ENCODE measurements around the gene KDM8.

KDM8 gene

DNA sequence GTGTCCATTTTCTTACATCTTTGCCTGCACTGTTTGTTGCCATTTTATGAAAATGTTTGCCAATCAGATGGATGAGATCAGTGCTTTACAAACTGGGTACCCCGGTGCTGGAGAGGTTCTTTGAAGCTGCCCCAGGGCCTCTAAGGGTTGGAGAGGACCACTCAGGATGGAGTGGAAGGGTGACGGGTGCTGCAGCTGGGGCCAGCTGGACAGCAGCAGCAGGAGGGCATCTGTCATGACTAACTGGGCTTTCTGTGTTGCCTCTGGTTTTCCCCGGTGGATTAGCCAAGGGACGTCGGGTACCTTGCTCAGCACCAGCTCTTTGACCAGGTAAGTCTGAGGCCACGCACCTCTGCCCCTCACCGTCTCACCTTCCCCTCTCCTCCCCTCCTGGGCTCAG, 12.3 kb downstream of the KDM8 start:
- no peak for DNase-seq (ENCODE audit: low spot score)

DNA sequence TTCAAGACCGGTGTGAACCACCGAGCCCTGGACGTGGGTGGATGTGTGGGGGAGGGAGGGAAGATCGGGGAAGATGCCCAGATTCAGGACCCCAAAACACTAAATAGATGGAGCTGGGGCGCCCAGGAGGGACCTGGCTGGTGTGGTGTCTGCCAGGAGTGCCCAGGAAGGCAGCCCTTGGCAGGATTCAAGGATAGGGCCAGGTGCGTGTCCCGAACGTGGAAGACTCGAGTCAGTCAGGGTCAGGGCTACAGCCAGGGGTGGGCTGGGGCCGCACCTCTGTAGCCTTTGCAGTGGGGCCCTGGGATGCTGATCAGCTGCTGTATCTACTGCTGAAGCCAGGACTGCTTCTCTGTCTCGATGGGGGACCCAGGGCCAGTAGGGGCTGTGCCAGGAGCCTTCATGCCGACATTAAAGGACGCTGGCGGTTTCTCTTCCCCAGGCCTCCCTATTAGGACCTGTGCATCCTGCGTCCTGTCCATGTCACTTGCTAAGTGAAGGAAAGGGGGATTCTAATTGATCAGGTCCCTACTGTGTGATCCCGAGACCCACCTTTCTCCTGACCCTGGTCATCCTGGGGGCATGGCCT, 13.1 kb downstream of the KDM8 start:
- DNase-seq (ENCODE audit: low spot score), result no peak

DNA sequence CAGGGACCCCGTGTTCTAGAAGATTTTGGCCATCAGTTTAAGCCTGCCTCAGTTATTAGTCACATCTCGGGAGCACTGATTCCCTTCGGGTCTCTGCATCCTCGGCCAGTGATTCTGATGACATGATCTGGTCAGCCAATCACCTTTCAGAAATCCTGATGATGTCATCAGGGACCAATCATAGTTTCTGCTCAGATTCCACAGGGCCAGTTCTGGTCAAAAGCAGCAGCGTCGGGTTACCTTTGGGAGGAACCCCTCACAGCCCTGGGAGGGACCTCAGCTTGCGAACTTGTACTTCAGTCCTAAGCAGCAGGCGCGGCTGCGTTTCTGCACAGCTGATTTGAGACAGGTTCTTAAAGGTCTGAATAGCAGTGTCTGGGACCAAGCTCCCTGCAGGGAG, 13.9 kb downstream of the KDM8 start:
- peak; percentile 47 for DNase-seq (ENCODE audit: low spot score)

DNA sequence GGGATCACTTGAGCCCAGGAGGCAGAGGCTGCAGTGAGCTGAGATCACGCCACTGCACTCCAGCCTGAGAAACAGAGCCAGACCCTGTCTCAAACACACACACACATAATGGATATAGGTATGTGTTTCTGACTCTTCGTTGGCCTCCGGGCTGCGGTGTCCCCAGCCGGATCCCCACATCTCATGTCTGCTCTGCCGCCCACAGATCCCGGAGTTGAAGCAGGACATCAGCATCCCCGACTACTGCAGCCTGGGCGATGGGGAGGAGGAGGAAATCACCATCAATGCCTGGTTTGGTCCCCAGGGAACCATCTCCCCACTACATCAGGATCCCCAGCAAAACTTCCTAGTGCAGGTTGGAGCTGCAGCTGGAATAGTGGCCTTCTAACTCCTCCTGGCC, 15.4 kb downstream of the KDM8 start:
- no peak for DNase-seq (ENCODE audit: low spot score)

DNA sequence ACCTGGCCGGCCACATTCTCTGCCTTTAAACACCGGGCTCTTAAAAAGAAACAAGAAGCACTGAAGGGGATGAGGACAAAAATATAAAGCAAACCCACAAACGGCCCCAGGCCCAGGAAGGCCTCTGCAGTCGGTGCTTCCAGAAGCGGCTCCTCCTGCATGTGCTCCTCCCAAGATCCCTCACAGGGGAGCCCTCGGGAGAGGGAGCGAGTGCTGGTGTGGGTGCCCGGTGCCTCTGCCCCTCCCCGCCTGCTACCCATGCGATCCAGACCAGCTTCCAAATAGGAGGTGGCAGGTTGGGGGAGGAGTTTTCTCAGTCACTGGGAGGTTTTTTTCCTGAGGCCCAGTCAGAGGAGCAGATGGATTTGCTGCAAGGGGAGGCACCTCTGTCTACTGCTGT, 15.8 kb downstream of the KDM8 start:
- DNase-seq (ENCODE audit: low spot score), result no peak

GRCh38 chr16:27220120-27220519, 16.8 kb downstream of the KDM8 start:
- no peak for DNase-seq (ENCODE audit: low spot score)

DNA sequence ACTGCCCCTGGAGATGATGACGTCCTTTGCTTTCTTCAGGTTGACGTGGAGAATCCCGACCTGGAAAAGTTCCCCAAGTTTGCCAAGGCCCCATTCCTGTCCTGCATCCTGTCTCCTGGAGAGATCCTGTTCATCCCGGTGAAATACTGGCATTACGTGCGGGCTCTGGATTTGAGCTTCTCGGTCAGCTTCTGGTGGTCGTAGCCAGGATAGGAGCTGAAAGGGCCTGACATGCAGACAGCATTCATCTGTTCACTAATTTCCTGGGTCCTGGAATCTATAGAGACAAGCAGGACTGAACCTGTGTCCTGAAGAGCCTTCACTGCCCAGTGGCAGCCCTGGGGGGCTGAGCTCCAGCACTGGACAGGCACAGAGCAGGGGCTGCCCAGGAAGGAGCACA, 17.2 kb downstream of the KDM8 start:
- no peak for DNase-seq (ENCODE audit: low spot score)

GRCh38 chr16:27220991-27221390, 17.7 kb downstream of the KDM8 start:
- DNase-seq (ENCODE audit: low spot score), result no peak

DNA sequence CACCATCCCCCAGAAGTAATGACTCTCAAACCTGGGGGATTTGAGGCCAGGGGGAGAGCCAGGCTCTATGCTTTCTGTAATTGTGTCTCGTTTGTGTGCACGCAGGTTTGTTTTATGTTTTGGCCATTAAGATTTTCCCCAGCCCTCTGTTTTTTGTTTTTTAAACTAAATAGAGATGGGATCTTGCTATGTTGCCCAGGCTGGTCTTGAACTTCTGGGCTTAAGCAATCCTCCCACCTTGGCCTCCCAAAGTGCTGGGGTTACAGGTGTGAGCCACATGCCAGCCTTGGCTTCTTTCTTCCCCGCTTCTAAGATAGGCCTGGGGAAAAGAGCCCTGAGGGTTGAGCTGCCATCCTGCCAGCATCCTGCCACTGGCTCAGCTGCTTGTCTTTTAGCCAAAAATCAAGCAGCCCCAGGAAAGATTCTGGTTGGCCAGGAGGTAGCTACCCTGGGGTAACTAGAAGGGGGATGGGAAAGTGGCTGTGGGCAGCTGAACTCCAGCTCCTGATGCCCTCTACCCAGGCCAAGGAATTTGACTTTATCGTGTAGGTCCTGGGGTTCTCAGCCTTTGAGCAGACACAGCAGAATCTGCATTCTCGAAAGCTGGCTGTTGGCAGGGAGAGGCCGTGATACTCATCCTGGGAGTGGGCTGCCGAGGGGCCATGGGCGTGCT, 18.4 kb downstream of the KDM8 start:
- no peak for DNase-seq (ENCODE audit: low spot score)

DNA sequence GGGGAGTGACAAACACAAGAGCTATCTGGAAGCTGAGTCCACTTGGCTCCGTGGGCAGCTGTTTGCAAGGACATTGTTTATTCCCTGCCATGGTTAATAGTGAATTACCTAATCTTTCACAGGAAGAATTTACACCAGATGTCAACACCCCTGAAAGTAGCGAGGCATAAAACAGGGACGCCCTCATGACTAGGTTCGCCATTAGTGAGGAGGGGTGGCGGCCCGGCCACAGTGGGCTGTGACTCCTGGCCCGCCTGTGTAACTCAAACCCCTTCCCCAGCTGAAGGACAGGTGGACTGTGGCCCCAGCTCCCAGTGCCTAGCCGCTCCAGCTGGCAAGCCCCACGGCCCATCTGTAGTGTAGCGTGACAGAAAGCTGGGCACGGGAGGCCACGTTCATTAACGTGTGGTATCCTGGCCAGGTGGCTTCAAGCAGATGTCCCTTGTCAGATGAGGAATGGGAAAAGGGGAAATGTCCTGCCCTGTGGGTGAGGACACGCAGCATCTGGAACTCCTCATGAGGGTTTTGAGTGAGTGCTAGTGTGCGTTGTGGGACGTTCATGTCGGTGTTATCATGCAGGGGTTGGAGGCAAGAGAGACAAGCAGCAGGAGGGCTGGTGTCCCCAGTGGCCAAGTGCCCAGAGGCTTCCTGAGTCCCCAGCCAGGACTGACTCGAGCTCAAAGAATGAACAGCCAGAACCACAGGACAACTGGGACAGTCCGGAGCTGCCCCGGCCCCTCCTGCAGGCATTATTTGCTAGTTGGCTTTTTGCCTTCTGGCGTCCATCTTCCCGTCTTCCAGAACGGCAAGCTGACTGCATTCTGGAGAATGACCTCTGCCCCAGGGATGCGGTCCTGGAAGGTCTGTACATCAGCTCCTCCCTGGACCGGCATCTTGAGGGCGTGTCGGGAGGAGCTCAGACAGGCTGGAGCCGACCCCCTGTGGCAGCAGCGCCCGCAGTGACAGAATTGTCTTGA, 19.2 kb downstream of the KDM8 start:
- no peak for DNase-seq (ENCODE audit: low spot score)

GRCh38 chr16:27223226-27223610, 19.9 kb downstream of the KDM8 start:
- DNase-seq (ENCODE audit: low spot score), result no peak

GRCh38 chr16:27223701-27224100, 20.4 kb downstream of the KDM8 start:
- no peak for DNase-seq (ENCODE audit: low spot score)

DNA sequence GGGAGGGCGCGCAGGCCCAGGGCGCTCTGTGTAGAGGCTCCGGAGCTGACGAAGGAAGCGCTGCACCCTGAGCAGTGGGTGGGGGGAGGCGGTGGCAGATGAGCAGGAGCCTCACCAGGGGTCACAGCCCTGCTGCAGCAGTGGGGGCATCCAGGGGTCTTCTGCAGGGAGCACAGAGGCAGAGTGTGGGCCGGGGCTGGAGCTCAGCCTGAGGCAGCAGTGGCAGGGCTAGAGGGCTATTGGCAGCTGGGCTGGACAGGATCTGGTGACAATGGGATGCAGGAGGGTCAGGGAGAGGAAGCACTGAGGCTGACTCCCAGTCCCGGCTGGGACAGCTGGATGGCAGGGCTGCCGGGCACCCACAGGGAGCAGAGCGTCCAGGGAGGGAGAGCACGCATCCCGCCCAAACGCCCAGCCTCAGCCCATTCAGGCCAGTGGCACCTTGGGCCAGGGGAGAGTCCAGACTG, 21.0 kb downstream of the KDM8 start:
- DNase-seq (ENCODE audit: low spot score), result no peak

DNA sequence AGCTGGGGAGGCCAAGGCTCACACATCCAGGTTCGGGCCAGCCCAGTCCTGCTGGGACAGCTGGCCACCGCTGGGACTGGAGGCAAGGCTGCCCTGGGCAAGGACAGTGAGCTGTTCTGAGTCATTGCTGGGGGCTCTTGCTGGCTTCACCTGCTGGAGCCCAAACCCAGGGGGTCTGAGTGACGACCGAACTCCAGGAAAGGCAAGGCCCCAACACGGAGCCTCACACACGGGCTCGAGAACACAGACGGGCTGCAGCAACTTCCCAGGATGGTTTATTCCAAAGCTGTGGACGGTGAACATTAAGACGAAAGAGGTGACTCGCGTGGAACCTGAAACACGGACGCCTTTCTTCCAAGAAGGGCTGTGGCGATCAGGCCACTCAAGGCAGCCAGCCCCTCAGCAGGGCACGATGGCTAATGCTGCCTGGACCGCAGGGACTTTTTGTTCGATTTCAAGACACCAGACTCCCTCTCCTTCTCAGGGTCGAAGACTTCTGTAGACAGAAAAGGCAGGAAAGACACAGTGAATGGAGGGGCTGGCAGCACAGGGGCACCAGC, 21.5 kb downstream of the KDM8 start:
- no peak for DNase-seq (ENCODE audit: low spot score)

DNA sequence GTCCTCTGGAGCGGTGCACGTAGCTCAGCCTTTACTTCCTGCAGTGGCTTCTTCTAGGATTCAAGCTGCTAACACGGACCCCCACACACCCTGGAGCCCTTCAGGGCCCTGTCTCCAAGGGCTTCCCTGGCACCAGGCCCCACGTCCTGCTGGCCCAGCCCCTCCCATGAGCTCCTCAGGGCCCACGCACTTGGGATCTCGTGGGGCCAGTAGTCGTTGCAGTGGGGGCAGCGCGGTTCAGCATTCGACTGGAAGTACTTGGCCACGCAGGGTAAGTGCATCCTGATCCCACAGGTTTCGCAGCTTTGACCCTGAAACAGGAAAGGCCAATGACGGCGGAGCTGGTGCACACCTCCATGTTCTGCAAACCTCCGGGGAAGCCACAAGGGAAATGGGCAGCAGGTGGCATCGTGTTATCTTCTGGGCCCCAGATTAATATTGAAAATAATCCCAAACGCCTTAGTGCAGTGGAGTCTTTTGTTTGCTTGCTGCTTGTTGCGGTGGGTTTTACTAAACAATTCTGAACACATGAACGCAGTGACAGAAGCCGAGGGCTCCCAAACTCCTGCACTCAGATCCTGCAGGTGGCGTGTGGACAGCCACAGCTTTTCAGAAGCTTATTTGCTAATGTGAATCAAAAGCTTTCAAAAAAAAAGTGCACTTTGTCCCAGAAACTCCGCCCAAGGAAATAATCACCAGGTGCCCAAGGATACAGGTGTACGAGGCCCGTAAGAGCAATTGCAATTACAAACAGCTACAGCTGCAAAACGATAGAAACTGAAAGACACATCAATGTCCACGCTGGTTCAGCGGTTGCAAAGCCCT, 22.4 kb downstream of the KDM8 start:
- DNase-seq (ENCODE audit: low spot score), result no peak

DNA sequence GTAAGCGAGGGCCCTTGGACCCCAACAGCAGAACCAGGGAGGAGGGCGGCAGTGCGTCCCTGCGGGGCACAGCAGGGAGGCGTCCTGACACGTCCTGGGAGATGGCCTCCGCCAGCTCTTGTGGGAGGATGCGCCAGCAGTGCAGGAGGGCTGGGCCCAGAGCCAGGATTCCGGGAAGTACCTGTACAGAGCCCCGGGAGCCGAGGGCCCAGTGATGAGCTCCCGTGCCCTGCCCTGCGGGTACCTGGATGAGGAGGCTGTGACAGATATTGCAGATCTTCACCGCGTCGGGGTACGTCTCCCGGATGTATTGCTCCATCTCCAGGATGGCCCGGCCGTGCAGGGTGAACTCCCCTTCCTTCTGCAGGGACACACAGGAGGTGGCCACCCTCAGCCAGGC, 23.1 kb downstream of the KDM8 start:
- no peak for DNase-seq (ENCODE audit: low spot score)

DNA sequence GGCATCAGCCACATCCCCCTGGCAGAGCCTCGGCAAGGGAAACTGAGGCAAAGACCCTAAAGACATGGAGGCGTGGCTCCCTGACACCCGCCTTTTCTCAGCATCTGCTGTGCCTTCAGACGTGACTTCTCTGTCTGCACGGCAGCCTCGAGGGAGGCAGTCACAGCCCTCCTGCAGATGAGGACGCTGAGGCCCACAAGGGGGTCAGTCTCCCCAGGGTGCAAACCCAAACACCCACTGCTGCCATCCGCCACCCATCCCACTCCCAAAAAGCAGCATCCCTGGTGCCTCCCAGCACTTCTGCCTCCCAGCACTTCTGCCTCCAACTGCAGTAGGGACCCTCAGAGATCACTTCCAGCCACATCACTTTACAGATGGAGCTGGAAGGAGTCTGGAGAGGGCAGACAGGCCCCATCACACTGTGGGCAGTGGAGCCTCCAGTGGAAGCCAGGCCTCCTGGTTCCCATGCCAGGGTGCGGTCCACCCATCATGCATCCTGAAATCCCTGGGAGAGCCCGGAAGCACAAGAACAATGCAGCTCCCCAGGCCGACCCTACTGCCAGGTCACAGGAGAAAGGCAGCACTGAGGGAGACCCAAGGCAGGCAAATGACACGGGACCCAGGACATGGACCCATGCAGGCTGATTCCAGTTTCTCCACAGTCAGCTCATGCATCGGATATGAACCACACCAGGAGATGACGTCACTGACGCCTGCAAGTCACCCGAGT, 23.8 kb downstream of the KDM8 start:
- no peak for DNase-seq (ENCODE audit: low spot score)

DNA sequence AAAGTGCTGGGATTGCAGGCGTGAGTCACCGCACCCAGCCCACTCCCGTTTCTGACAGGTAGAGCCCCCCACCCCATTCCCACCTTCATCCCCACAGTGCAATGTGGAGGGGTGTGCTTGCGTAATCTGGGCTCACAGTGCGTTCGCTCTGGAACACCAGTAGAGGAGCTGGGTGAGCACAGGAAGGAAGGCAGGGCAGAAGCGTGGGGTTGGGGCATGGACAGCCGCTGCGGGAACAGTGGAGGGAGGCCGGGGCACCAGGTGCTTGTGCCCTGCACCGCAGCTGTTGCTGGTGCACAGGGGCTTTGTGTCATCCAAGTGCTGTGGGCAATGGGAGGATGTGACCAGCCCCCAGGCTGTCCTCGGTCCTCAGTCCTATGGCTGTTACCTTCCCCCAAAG, 24.7 kb downstream of the KDM8 start:
- DNase-seq (ENCODE audit: low spot score), result no peak

DNA sequence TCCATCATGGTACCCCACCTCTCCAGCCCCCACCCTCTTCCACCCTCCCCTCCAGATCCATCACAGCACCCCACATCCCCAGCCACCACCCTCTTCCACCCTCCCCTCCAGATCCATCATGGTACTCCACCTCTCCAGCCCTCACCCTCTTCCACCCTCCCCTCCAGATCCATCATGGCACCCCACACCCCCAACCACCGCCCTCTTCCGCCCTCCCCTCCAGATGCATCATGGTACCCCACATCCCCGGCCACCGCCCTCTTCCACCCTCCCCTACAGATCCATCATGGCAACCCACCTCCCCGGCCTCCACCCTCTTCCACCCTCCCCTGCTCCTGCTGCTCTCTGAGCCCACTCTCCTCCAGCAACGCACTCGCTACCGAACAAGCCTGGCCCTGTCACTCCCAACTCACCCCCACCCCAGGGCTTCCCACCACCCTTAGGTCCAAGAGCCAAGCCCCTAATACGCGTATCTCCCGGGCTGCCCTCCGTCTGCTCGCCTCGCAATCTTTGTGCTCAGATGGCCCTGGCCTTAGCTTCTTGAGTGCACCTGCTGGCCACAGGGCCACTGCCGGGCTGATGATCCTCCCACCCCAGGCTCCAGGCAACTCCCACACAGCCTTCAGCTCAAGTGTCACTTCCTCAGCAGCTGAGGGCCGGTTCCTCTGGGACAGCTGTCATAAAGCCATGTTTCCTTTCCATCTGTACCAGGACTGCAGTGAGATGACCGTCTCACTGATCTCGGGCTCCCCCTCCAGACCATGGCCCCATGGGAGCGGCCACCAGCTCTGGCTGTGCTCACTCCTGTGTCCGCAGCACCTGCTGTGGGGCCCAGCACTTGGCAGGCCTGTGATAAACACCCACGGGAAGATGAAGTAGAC, 25.5 kb downstream of the KDM8 start:
- no peak for DNase-seq (ENCODE audit: low spot score)

- DNase-seq (ENCODE audit: low spot score), result no peak
Observed at GRCh38 chr16:27229891-27230470, 26.7 kb downstream of the KDM8 start.
